ENCODE results near the gene CYBC1. TPM values are rescaled to one million over a fixed set of nuclear protein-coding genes. Genes with fewer than 3 reads are reported as not detected.

Gene CYBC1
- polyA plus RNA-seq, 1 donor (not counting 4 experiments of a cell fraction or from before 2014, with no cell fraction given): 30.2 TPM

DNA sequence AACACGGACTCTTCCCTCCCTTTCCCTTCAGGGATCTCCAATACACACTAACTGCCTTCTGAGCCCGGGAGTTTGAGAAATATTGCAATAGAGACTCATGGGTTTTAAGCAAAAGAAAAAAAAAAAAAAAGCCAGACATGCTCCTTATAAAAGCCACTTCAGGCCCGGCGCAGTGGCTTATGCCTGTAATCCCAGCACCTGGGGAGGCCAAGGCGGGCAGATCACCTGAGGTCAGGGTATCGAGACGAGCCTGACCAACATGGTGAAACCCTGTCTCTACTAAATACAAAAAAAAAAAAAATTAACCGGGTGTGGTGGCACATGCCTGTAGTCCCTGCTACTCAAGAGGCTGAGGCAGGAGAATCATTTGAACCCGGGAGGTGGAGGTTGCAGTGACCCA, 34.8 kb downstream of the CYBC1 start:
- Histone ChIP-seq H3K27me3 (ENCODE audit: control insufficient read depth, extremely low read depth, insufficient read depth, low read length) (no peaks in the 10 kb centered on the region), H3K79me2 (ENCODE audit: control insufficient read depth, insufficient read depth, low read length) (peaks cover 4% of the 10 kb centered on the region), H3K36me3 (ENCODE audit: control insufficient read depth in 2 of 2, extremely low read depth in 1 of 2, insufficient read depth in 2 of 2, low read length in 2 of 2) (peaks cover 0 to 3% of the 10 kb centered on the region in 2 experiments), H3K4me2 (ENCODE audit: control insufficient read depth, extremely low read depth, insufficient read depth, low read depth, low read length) (no peak overlapping the region), H4K20me1 (ENCODE audit: control insufficient read depth, extremely low read depth, insufficient read depth, low read length) (peaks cover 9% of the 10 kb centered on the region), H3K4me1 (ENCODE audit: control insufficient read depth, extremely low read depth, insufficient read depth, low read length) (peaks cover 16% of the 10 kb centered on the region), H3K9ac (ENCODE audit: control insufficient read depth, extremely low read depth, insufficient read depth, low read length) (no peak overlapping the region), H3K9me3 (ENCODE audit: control insufficient read depth, low read depth, low read length) (no peaks in the 10 kb centered on the region), H2AFZ (ENCODE audit: control insufficient read depth, low read length) (no peak overlapping the region), H3K9me1 (ENCODE audit: control insufficient read depth, extremely low read depth, insufficient read depth, low read length) (no peaks in the 10 kb centered on the region), H3K27ac (ENCODE audit: control insufficient read depth, insufficient read depth, low read length) (no peak overlapping the region), H3K4me3 (ENCODE audit: control insufficient read depth in 2 of 3, extremely low read depth in 1 of 3, insufficient read depth in 2 of 3, low read depth in 1 of 3, low read length in 3 of 3) (no peak overlapping the region)
- DNase-seq (ENCODE audit: low read depth, low spot score) (no peak), FAIRE-seq (no peak)
- dilution Hi-C loops (cut with MboI; ENCODE audit: extremely low pct_ligation_motif_present, low sequenced_read_pairs): no loop called here
- TF ChIP-seq, protein P1, sequence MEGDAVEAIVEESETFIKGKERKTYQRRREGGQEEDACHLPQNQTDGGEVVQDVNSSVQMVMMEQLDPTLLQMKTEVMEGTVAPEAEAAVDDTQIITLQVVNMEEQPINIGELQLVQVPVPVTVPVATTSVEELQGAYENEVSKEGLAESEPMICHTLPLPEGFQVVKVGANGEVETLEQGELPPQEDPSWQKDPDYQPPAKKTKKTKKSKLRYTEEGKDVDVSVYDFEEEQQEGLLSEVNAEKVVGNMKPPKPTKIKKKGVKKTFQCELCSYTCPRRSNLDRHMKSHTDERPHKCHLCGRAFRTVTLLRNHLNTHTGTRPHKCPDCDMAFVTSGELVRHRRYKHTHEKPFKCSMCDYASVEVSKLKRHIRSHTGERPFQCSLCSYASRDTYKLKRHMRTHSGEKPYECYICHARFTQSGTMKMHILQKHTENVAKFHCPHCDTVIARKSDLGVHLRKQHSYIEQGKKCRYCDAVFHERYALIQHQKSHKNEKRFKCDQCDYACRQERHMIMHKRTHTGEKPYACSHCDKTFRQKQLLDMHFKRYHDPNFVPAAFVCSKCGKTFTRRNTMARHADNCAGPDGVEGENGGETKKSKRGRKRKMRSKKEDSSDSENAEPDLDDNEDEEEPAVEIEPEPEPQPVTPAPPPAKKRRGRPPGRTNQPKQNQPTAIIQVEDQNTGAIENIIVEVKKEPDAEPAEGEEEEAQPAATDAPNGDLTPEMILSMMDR (optimal IDR thresholded peaks at IDR 0.05 in 1 of 3, IDR thresholded peaks at IDR 0.05 in 1 of 3, conservative IDR thresholded peaks at IDR 0.05 in 1 of 3; ENCODE audit: extremely low read depth in 1 of 3, insufficient read depth in 2 of 3, low read length in 3 of 3): no peak
- no peak for TF ChIP-seq EZH2 (IDR thresholded peaks at IDR 0.05; ENCODE audit: low read length)

DNA sequence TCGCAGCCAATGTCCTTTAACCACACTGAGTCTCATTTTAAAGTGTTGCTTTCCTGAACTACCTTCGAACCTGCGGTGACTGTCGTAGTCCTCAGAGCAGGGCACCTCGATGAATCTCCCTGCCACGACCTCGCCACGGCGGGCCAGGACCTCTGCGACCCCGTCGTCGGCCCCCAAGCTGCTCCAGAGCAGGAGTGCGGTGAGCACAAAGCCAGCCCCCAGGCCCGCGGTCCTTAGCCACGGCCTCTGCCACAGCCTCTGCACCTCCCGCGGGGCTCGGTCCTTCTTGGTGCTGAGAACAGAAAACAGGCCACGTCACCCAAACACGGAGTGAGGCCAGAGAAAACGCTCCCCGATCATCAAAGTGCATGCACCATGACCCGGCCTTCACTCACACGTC, 35.2 kb downstream of the CYBC1 start:
- Histone ChIP-seq H3K4me1 (ENCODE audit: control insufficient read depth, extremely low read depth, insufficient read depth, low read length) (peaks cover 16% of the 10 kb centered on the region), H2AFZ (ENCODE audit: control insufficient read depth, low read length) (no peak overlapping the region), H3K9me3 (ENCODE audit: control insufficient read depth, low read depth, low read length) (no peaks in the 10 kb centered on the region), H4K20me1 (ENCODE audit: control insufficient read depth, extremely low read depth, insufficient read depth, low read length) (peaks cover 9% of the 10 kb centered on the region), H3K9ac (ENCODE audit: control insufficient read depth, extremely low read depth, insufficient read depth, low read length) (no peak overlapping the region), H3K27ac (ENCODE audit: control insufficient read depth, insufficient read depth, low read length) (no peak overlapping the region), H3K4me2 (ENCODE audit: control insufficient read depth, extremely low read depth, insufficient read depth, low read depth, low read length) (no peak overlapping the region), H3K36me3 (ENCODE audit: control insufficient read depth in 2 of 2, extremely low read depth in 1 of 2, insufficient read depth in 2 of 2, low read length in 2 of 2) (peaks cover 0 to 3% of the 10 kb centered on the region in 2 experiments), H3K9me1 (ENCODE audit: control insufficient read depth, extremely low read depth, insufficient read depth, low read length) (no peaks in the 10 kb centered on the region), H3K4me3 (ENCODE audit: control insufficient read depth in 2 of 3, extremely low read depth in 1 of 3, insufficient read depth in 2 of 3, low read depth in 1 of 3, low read length in 3 of 3) (no peak overlapping the region), H3K27me3 (ENCODE audit: control insufficient read depth, extremely low read depth, insufficient read depth, low read length) (no peaks in the 10 kb centered on the region), H3K79me2 (ENCODE audit: control insufficient read depth, insufficient read depth, low read length) (peaks cover 4% of the 10 kb centered on the region)
- DNase-seq (ENCODE audit: low read depth, low spot score) (no peak), FAIRE-seq (no peak)
- dilution Hi-C loops (cut with MboI; ENCODE audit: extremely low pct_ligation_motif_present, low sequenced_read_pairs): no loop called here
- TF ChIP-seq EZH2 (IDR thresholded peaks at IDR 0.05; ENCODE audit: low read length): no peak
- TF ChIP-seq, protein P1 (optimal IDR thresholded peaks at IDR 0.05 in 1 of 3, IDR thresholded peaks at IDR 0.05 in 1 of 3, conservative IDR thresholded peaks at IDR 0.05 in 1 of 3; ENCODE audit: extremely low read depth in 1 of 3, insufficient read depth in 2 of 3, low read length in 3 of 3): no peak

Data from keratinocyte (primary cell).